ENCODE data around the gene ST6GAL1. TPM values are rescaled to one million over a fixed set of nuclear protein-coding genes. Genes with fewer than 3 reads are reported as not detected.

Gene ST6GAL1
- total and polyA plus RNA-seq, 10 of the 15 experiments (the other 5 are each of a cell fraction or from before 2014, with no cell fraction given): 74.2 to 248 (median 149) TPM

DNA sequence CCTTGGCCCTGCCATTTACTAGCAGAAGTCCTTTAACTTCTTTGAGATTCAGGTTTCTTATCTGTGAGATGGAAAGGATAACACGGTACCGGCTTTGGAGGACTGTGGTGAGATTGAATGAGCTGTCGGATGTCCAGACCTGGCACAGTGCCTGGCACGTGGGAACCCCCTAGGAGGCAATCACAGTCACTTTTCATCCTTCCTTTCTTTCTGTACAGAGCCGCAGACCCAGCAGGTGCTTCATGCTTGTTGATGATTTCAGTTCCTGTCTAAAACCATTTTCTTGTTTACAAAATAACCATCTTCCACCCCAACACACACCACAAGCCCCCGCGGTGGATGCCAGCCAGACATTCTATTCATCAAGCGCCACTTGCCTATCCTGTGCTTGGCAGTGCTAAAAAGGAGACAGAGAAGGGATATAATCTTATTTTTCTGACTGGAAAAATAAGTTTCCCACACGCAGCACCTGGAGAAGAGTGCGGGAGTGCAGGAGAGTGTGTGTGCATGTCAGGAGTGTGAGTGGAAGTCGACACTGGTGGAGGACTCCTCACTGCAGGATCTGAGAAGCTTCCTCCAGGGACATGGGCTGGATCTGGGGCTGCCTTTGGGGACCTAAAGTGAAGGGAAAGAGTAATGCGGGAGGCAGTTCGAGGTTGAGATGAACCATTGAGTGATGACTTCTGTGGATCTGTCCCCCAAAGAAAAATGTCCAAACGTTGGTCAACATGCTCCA is 85.7 kb downstream of the ST6GAL1 start (continued):
- TF ChIP-seq, protein P1, sequence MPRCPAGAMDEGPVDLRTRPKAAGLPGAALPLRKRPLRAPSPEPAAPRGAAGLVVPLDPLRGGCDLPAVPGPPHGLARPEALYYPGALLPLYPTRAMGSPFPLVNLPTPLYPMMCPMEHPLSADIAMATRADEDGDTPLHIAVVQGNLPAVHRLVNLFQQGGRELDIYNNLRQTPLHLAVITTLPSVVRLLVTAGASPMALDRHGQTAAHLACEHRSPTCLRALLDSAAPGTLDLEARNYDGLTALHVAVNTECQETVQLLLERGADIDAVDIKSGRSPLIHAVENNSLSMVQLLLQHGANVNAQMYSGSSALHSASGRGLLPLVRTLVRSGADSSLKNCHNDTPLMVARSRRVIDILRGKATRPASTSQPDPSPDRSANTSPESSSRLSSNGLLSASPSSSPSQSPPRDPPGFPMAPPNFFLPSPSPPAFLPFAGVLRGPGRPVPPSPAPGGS (IDR thresholded peaks at IDR 0.05; ENCODE audit: borderline replicate concordance, insufficient read depth, low read depth, low read length, poor library complexity, severe bottlenecking): peak; percentile 68
- TF ChIP-seq CHD1 (IDR thresholded peaks at IDR 0.05; ENCODE audit: low read depth, low read length): 0 out of 2 replicates have a peak, but pooled peaks have one; percentile 78
- TF ChIP-seq SUZ12 (IDR thresholded peaks at IDR 0.05; ENCODE audit: unreplicated experiment): no peak
- TF ChIP-seq EED (IDR thresholded peaks at IDR 0.05; ENCODE audit: low read depth): peak; percentile 54
- TF ChIP-seq, protein P2, sequence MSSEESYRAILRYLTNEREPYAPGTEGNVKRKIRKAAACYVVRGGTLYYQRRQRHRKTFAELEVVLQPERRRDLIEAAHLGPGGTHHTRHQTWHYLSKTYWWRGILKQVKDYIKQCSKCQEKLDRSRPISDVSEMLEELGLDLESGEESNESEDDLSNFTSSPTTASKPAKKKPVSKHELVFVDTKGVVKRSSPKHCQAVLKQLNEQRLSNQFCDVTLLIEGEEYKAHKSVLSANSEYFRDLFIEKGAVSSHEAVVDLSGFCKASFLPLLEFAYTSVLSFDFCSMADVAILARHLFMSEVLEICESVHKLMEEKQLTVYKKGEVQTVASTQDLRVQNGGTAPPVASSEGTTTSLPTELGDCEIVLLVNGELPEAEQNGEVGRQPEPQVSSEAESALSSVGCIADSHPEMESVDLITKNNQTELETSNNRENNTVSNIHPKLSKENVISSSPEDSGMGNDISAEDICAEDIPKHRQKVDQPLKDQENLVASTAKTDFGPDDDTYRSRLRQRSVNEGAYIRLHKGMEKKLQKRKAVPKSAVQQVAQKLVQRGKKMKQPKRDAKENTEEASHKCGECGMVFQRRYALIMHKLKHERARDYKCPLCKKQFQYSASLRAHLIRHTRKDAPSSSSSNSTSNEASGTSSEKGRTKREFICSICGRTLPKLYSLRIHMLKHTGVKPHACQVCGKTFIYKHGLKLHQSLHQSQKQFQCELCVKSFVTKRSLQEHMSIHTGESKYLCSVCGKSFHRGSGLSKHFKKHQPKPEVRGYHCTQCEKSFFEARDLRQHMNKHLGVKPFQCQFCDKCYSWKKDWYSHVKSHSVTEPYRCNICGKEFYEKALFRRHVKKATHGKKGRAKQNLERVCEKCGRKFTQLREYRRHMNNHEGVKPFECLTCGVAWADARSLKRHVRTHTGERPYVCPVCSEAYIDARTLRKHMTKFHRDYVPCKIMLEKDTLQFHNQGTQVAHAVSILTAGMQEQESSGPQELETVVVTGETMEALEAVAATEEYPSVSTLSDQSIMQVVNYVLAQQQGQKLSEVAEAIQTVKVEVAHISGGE (CRISPR knock-in tag; IDR thresholded peaks at IDR 0.05): no peak
- TF ChIP-seq, protein P3, sequence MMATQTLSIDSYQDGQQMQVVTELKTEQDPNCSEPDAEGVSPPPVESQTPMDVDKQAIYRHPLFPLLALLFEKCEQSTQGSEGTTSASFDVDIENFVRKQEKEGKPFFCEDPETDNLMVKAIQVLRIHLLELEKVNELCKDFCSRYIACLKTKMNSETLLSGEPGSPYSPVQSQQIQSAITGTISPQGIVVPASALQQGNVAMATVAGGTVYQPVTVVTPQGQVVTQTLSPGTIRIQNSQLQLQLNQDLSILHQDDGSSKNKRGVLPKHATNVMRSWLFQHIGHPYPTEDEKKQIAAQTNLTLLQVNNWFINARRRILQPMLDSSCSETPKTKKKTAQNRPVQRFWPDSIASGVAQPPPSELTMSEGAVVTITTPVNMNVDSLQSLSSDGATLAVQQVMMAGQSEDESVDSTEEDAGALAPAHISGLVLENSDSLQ (IDR thresholded peaks at IDR 0.05): peak; percentile 33; the same call in 1 of the 2 replicates
- TF ChIP-seq BHLHE40 (IDR thresholded peaks at IDR 0.05; ENCODE audit: borderline replicate concordance in 1 of 2, low read depth in 2 of 2, low read length in 1 of 2): peak; percentile 96 to 98
- TF ChIP-seq PAX8 (IDR thresholded peaks at IDR 0.05): no peak
- peak; percentile 60 for TF ChIP-seq FOXM1 (IDR thresholded peaks at IDR 0.05; ENCODE audit: low read depth, low read length)
- TF ChIP-seq JUND (IDR thresholded peaks at IDR 0.05; ENCODE audit: low read depth, low read length): no peak
- TF ChIP-seq ETV6 (conservative IDR thresholded peaks at IDR 0.05 in 1 of 2, IDR thresholded peaks at IDR 0.05 in 1 of 2; ENCODE audit: borderline replicate concordance in 1 of 2, low read depth in 1 of 2): peak in 1 of 2 experiments; percentile 64; a peak in 1 of 4 replicates
- TF ChIP-seq EP300 (IDR thresholded peaks at IDR 0.05; ENCODE audit: borderline replicate concordance in 1 of 2, control insufficient read depth in 1 of 2, low read depth in 2 of 2, low read length in 2 of 2): peak; percentile 79 to 94
- TF ChIP-seq HCFC1 (IDR thresholded peaks at IDR 0.05; ENCODE audit: low read length): no peak
- TF ChIP-seq, protein P4, sequence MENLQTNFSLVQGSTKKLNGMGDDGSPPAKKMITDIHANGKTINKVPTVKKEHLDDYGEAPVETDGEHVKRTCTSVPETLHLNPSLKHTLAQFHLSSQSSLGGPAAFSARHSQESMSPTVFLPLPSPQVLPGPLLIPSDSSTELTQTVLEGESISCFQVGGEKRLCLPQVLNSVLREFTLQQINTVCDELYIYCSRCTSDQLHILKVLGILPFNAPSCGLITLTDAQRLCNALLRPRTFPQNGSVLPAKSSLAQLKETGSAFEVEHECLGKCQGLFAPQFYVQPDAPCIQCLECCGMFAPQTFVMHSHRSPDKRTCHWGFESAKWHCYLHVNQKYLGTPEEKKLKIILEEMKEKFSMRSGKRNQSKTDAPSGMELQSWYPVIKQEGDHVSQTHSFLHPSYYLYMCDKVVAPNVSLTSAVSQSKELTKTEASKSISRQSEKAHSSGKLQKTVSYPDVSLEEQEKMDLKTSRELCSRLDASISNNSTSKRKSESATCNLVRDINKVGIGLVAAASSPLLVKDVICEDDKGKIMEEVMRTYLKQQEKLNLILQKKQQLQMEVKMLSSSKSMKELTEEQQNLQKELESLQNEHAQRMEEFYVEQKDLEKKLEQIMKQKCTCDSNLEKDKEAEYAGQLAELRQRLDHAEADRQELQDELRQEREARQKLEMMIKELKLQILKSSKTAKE (IDR thresholded peaks at IDR 0.05; ENCODE audit: low read depth, poor library complexity, severe bottlenecking): peak; percentile 95
- peak; percentile 95 for TF ChIP-seq TCF12 (IDR thresholded peaks at IDR 0.05; ENCODE audit: low read depth, low read length)
- peak; percentile 95; the same call in 1 of the 2 replicates for TF ChIP-seq TBL1XR1 (IDR thresholded peaks at IDR 0.05; ENCODE audit: low read depth, low read length)
- TF ChIP-seq SREBF2 (IDR thresholded peaks at IDR 0.05; ENCODE audit: low read length): no peak

Data from GM12878 (cell line).